Lung (tissue), 12 donors: ENCODE data around the gene PNPO. TPM values are rescaled to one million over a fixed set of nuclear protein-coding genes. Genes with fewer than 3 reads are reported as not detected.

Experiments
- ATAC-seq: fragments of 200-7000 bp; cut with Tn5 transposase; one replicate; pipeline ENCODE4 v1.9.1; 2020; ENCODE audit warnings: moderate number of reproducible peaks; ENCODE audit not compliant: insufficient read depth, low FRiP score
- DNase-seq, 3 donors: peaks; one replicate each; pipeline ENCODE4 v3.0.0-alpha.2; 2013 to 2017
- H3K27ac ChIP-seq, 2 donors: one replicate each; pipeline ENCODE4 v1.5.1; 2013; ENCODE audit warnings: mild to moderate bottlenecking in 2 of 2, moderate library complexity in 2 of 2, control low read depth in 1 of 2, inconsistent platforms in 1 of 2, low read depth in 1 of 2, low read length in 1 of 2
- H3K27me3 ChIP-seq, 3 donors: one replicate each; pipeline ENCODE4 v1.5.1; 2013; ENCODE audit warnings: low read length in 2 of 3; ENCODE audit not compliant: control insufficient read depth in 3 of 3, insufficient read depth in 3 of 3
- H3K36me3 ChIP-seq, 4 donors: one replicate each; pipeline ENCODE4 v1.5.1; 2013; ENCODE audit warnings: low read length in 4 of 4, mild to moderate bottlenecking in 1 of 4, moderate library complexity in 1 of 4; ENCODE audit not compliant: control insufficient read depth in 4 of 4, insufficient read depth in 4 of 4
- H3K4me1 ChIP-seq, 5 donors: one replicate each; pipeline ENCODE4 v1.5.1; 2013; ENCODE audit warnings: low read length in 5 of 5, mild to moderate bottlenecking in 2 of 5, moderate library complexity in 1 of 5; ENCODE audit not compliant: control insufficient read depth in 5 of 5, insufficient read depth in 5 of 5
- H3K4me3 ChIP-seq: one replicate; pipeline ENCODE4 v1.5.1; 2013; ENCODE audit warnings: mild to moderate bottlenecking, control low read depth, moderate library complexity
- H3K9ac ChIP-seq, 2 donors: one replicate each; pipeline ENCODE4 v1.5.1; 2013; ENCODE audit warnings: low read length in 2 of 2, control low read depth in 1 of 2; ENCODE audit not compliant: insufficient read depth in 1 of 2
- H3K9me3 ChIP-seq, 4 donors: one replicate each; pipeline ENCODE4 v1.5.1; 2013; ENCODE audit warnings: low read length in 3 of 4, mild to moderate bottlenecking in 1 of 4, moderate library complexity in 1 of 4; ENCODE audit not compliant: control insufficient read depth in 4 of 4, insufficient read depth in 3 of 4
- WGBS, 2 donors: extraction: QIAGEN DNeasy Blood & Tissue Kit; methylation state at CpG; one replicate each; pipeline ENCODE4 v1.1.7; 2013; 5-methylcytosine and 5-hydroxymethylcytosine counted together
- polyA plus RNA-seq, 2 donors: library from polyadenylated mRNA; stranded (reverse); fragments of 200-250 nt; gene quantifications; one replicate each; pipeline ENCODE4 v1.2.1, GENCODE V29; 2013
- total RNA-seq, 2 donors: library from RNA; depleted of rRNA in 1 of 2; stranded (reverse); fragments of >200 nt in 1 of 2; gene quantifications; one replicate each; pipeline ENCODE4 v1.2.1, GENCODE V29; 2014 to 2021
- TF ChIP-seq, protein P1 (sequence below): IDR thresholded peaks from 2 replicates; pipeline ENCODE4 v1.5.1; 2012; ENCODE audit warnings: mild to moderate bottlenecking; ENCODE audit errors: control extremely low read depth, extremely low read depth
- donor health status: control.
- donor health status: control.
- donor health status: Bipolar disorder and iron deficiency.
- donor health status: healthy.
- donor health status: DM: yes; HTN: yes; CAD: no.

PNPO gene
- total and polyA plus RNA-seq, 4 donors: 9.3 to 43.9 (median 11.2) TPM

DNA sequence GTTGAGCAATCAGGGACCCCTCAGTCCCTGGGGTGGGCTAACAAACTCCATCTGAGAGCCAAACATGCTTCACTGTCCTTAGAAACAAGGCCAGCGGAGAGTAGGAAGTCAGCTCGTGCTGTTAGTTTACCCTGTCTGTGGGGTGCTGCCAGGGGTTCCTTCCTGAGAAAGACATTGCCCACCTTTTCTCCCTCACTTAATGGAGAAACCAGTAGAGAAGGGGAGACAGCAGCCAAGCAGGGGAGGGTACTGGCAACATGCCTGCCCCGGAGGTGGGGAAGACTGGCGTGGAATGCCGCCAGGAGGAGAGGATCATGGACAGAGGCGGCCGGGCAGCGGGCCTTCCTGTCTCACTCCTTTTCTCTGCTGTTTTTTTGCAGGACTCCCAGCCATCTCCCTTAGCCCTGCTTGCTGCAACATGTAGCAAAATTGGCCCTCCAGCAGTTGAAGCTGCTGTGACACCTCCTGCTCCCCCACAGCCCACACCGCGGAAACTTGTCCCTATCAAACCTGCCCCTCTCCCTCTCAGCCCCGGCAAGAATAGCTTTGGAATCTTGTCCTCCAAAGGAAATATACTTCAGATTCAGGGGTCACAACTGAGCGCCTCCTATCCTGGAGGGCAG lies 25.5 kb upstream of the PNPO start:
- WGBS, 2 donors: 76 to 82% methylated on average over 12 of the region's 12 CpGs
- H3K27ac ChIP-seq: no peak overlapping the region
- peaks cover 0 to 3% (median 0%) of the 10 kb centered on the region in 5 donors for H3K4me1 ChIP-seq
- H3K4me3 ChIP-seq: no peak overlapping the region
- no peaks in the 10 kb centered on the region for H3K27me3 ChIP-seq
- TF ChIP-seq, protein P1, sequence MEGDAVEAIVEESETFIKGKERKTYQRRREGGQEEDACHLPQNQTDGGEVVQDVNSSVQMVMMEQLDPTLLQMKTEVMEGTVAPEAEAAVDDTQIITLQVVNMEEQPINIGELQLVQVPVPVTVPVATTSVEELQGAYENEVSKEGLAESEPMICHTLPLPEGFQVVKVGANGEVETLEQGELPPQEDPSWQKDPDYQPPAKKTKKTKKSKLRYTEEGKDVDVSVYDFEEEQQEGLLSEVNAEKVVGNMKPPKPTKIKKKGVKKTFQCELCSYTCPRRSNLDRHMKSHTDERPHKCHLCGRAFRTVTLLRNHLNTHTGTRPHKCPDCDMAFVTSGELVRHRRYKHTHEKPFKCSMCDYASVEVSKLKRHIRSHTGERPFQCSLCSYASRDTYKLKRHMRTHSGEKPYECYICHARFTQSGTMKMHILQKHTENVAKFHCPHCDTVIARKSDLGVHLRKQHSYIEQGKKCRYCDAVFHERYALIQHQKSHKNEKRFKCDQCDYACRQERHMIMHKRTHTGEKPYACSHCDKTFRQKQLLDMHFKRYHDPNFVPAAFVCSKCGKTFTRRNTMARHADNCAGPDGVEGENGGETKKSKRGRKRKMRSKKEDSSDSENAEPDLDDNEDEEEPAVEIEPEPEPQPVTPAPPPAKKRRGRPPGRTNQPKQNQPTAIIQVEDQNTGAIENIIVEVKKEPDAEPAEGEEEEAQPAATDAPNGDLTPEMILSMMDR: no peak
- H3K9ac ChIP-seq: no peak overlapping the region
- no peaks in the 10 kb centered on the region for H3K9me3 ChIP-seq
- H3K36me3 ChIP-seq: peaks cover 0 to 15% (median 9%) of the 10 kb centered on the region in 4 donors
- DNase-seq (no peak), ATAC-seq (no peak)

GRCh38 chr17:47916489-47917208 lies 24.7 kb upstream of the PNPO start:
- Histone ChIP-seq H3K9me3 (no peaks in the 10 kb centered on the region), H3K4me3 (no peak overlapping the region), H3K27ac (no peak overlapping the region), H3K4me1 (peaks cover 0 to 3% (median 0%) of the 10 kb centered on the region in 5 donors), H3K27me3 (no peaks in the 10 kb centered on the region), H3K36me3 (peaks cover 0 to 15% (median 10%) of the 10 kb centered on the region in 4 donors), H3K9ac (no peak overlapping the region)
- TF ChIP-seq, protein P1: no peak
- ATAC-seq (no peak), DNase-seq (no peak)
- WGBS, 2 donors: 91 to 92% methylated on average over 19 of the region's 19 CpGs

DNA sequence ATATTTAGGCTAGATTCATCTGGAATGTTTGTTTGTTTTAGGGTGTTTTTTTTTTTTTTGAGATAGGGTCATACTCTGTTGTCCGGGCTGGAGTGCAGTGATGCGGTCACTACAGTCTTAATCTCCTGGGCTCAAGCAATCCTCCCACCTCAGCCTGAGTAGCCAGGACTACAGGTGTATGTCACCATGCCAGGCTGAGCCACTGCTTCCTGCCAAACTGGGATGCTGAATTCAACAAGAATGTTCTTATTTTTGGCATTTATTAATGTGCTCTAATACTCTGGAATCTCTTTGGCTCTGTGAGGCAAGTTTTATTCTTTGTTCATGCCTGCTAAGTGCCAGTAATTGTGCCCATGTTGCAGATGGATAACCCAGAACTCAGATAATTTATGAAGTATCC lies 23.8 kb upstream of the PNPO start:
- Histone ChIP-seq H3K27me3 (no peaks in the 10 kb centered on the region), H3K36me3 (peaks cover 2 to 15% (median 12%) of the 10 kb centered on the region in 4 donors), H3K9me3 (no peaks in the 10 kb centered on the region), H3K4me1 (peaks cover 0 to 3% (median 0%) of the 10 kb centered on the region in 5 donors), H3K9ac (no peak overlapping the region), H3K27ac (no peak overlapping the region), H3K4me3 (no peak overlapping the region)
- no peak for DNase-seq
- TF ChIP-seq, protein P1: no peak
- WGBS, 2 donors: 75 to 85% methylated on average over 2 of the region's 2 CpGs
- no peak for ATAC-seq
